Body of pancreas (tissue), 4 donors: ENCODE data around the gene CFDP1.

Experiments used
- POLR2A ChIP-seq, 3 donors: fragments of 450-650 bp; IDR thresholded peaks; one replicate each; pipeline ENCODE4 v1.6.1; 2016; ENCODE audit warnings: antibody characterized with exemption in 3 of 3, mild to moderate bottlenecking in 2 of 3
- TF ChIP-seq, protein P1 (sequence below), 7 experiments: fragments of 450-650 bp in 4 of 7; fragments of 200-600 bp in 3 of 7; sonication (generic) in 3 of 7; IDR thresholded peaks; one replicate each; pipeline ENCODE4 v1.5.1; 2016 to 2019; ENCODE audit warnings: antibody characterized with exemption in 7 of 7

DNA sequence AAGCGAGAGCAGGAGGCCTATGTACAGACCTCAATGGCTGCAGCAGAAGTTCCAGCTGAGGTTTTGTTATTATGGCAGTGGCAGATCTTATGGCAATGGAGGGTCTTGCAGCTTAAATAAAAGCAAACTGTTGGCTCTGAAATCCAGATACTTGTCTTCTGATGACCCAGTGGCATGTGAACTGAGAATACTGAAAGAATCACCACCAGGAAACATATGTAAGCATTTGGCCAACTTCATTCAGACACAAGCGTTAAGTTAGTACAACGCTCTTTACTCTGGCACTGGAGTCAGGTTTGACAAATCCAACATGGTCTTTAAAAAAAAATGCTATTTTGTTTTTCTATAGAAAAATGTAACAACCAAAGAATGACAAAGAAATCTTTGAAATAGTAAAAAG is 70.5 kb downstream of the CFDP1 start:
- TF ChIP-seq, protein P1, sequence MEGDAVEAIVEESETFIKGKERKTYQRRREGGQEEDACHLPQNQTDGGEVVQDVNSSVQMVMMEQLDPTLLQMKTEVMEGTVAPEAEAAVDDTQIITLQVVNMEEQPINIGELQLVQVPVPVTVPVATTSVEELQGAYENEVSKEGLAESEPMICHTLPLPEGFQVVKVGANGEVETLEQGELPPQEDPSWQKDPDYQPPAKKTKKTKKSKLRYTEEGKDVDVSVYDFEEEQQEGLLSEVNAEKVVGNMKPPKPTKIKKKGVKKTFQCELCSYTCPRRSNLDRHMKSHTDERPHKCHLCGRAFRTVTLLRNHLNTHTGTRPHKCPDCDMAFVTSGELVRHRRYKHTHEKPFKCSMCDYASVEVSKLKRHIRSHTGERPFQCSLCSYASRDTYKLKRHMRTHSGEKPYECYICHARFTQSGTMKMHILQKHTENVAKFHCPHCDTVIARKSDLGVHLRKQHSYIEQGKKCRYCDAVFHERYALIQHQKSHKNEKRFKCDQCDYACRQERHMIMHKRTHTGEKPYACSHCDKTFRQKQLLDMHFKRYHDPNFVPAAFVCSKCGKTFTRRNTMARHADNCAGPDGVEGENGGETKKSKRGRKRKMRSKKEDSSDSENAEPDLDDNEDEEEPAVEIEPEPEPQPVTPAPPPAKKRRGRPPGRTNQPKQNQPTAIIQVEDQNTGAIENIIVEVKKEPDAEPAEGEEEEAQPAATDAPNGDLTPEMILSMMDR (IDR thresholded peaks at IDR 0.05), result no peak
- TF ChIP-seq POLR2A (IDR thresholded peaks at IDR 0.05), result no peak
